Activated naive CD4-positive, alpha-beta T cell treated with anti-CD3 and anti-CD28 coated beads, Interleukin-2, amount 10 ng/mL, durations not matched to agents 7 days and 5 days (primary cell): Measurements from ENCODE around the gene AHCYL1.
"Not testable (repeated sequence)": the region's sequence is repeated elsewhere in the genome, so short reads cannot be mapped to it uniquely, and the experiment has no call there.

Experiments used
- CTCF ChIA-PET: fragments of 350-600 bp; sonication (Branson Sonifier 250); formaldehyde crosslinking; loops from one replicate; lab custom pipeline; 2021; ENCODE audit warnings: antibody characterized with exemption; lab: Charles Lee
- DNase-seq: peaks from one replicate; pipeline ENCODE4 v3.0.0-alpha.2; 2020
- H3K27ac Mint-ChIP-seq: one replicate; pipeline ENCODE4 v1.8.0; 2021; ENCODE audit warnings: mild to moderate bottlenecking, moderate library complexity, mixed read lengths
- H3K27me3 Mint-ChIP-seq: one replicate; pipeline ENCODE4 v1.8.0; 2021; ENCODE audit warnings: mild to moderate bottlenecking, mixed read lengths
- H3K36me3 Mint-ChIP-seq: one replicate; pipeline ENCODE4 v1.8.0; 2021; ENCODE audit warnings: mixed read lengths
- H3K4me1 Mint-ChIP-seq: one replicate; pipeline ENCODE4 v1.8.0; 2021; ENCODE audit warnings: mixed read lengths
- H3K4me3 Mint-ChIP-seq: one replicate; pipeline ENCODE4 v1.8.0; 2021; ENCODE audit warnings: mild to moderate bottlenecking, moderate library complexity, mixed read lengths
- H3K9me3 Mint-ChIP-seq: one replicate; pipeline ENCODE4 v1.8.0; 2021; ENCODE audit warnings: mixed read lengths

Gene AHCYL1

GRCh38 chr1:109984456-109985246, at the start of gene AHCYL1:
AHCYL1 (plus strand) TSS chr1:109984765; CDS start chr1:109985053, 288 bp downstream.
- H3K27me3 Mint-ChIP-seq, result peaks cover 19% of the 10 kb centered on the region
- no peaks in the 10 kb centered on the region for H3K9me3 Mint-ChIP-seq
- H3K36me3 Mint-ChIP-seq, result peaks cover 12% of the 10 kb centered on the region
- CTCF ChIA-PET, result interaction anchor here (0.6 to 13.6 kb wide), 58 partner anchors 9 to 444 kb away, joined by 3 to 613 read pairs (median 6); partner anchors contain the start of genes EPS8L3, GNAI3, GPR61 and GSTM2
- H3K27ac Mint-ChIP-seq, result peak within 1 kb of the TSS; percentile 93
- peak within 1 kb of the TSS; percentile 90 for H3K4me3 Mint-ChIP-seq
- peaks cover 32% of the 10 kb centered on the region for H3K4me1 Mint-ChIP-seq
- peak; percentile 100 for DNase-seq

- peaks cover 2% of the 10 kb centered on the region for H3K36me3 Mint-ChIP-seq
- H3K9me3 Mint-ChIP-seq, result peaks cover 15% of the 10 kb centered on the region
- H3K4me3 Mint-ChIP-seq, result no peak overlapping the region
- peaks cover 8% of the 10 kb centered on the region for H3K4me1 Mint-ChIP-seq
- CTCF ChIA-PET, result no interaction called here
- no peak for DNase-seq
- H3K27ac Mint-ChIP-seq, result no peak overlapping the region
- peaks cover 35% of the 10 kb centered on the region for H3K27me3 Mint-ChIP-seq
Observed at GRCh38 chr1:109935451-109935900, 49.1 kb upstream of the AHCYL1 start.

- Mint-ChIP-seq H3K27ac (no peak overlapping the region), H3K36me3 (peaks cover 2% of the 10 kb centered on the region), H3K27me3 (peaks cover 41% of the 10 kb centered on the region), H3K9me3 (peaks cover 15% of the 10 kb centered on the region), H3K4me1 (peaks cover 8% of the 10 kb centered on the region), H3K4me3 (no peak overlapping the region)
- CTCF ChIA-PET, result no interaction called here
- no peak for DNase-seq
Observed at GRCh38 chr1:109937738-109938137, 46.8 kb upstream of the AHCYL1 start.

GRCh38 chr1:109938556-109938955, 46.0 kb upstream of the AHCYL1 start:
- CTCF ChIA-PET, result no interaction called here
- Mint-ChIP-seq H3K9me3 (peaks cover 15% of the 10 kb centered on the region), H3K27me3 (peaks cover 43% of the 10 kb centered on the region), H3K27ac (no peak overlapping the region), H3K4me3 (no peak overlapping the region), H3K36me3 (peaks cover 2% of the 10 kb centered on the region), H3K4me1 (peaks cover 7% of the 10 kb centered on the region)
- DNase-seq, result no peak

GRCh38 chr1:109942434-109942833, 42.1 kb upstream of the AHCYL1 start:
- no peak overlapping the region for H3K27ac Mint-ChIP-seq
- no peak overlapping the region for H3K4me3 Mint-ChIP-seq
- CTCF ChIA-PET, result interaction anchor here (1.0 to 1.5 kb wide), 2 partner anchors 165 to 167 kb away, joined by 3 to 4 read pairs; no protein-coding TSS in a partner anchor
- no peak for DNase-seq
- H3K4me1 Mint-ChIP-seq, result peaks cover 4% of the 10 kb centered on the region
- no peaks in the 10 kb centered on the region for H3K36me3 Mint-ChIP-seq
- peaks cover 23% of the 10 kb centered on the region for H3K27me3 Mint-ChIP-seq
- H3K9me3 Mint-ChIP-seq, result peaks cover 8% of the 10 kb centered on the region

- Mint-ChIP-seq H3K9me3 (peaks cover 2% of the 10 kb centered on the region), H3K27ac (no peak overlapping the region), H3K4me1 (peaks cover 4% of the 10 kb centered on the region), H3K4me3 (no peak overlapping the region), H3K27me3 (peaks cover 18% of the 10 kb centered on the region), H3K36me3 (no peaks in the 10 kb centered on the region)
- CTCF ChIA-PET, result no interaction called here
- DNase-seq, result no peak
Observed at GRCh38 chr1:109944541-109944940, 40.0 kb upstream of the AHCYL1 start.

- peaks cover 4% of the 10 kb centered on the region for H3K4me1 Mint-ChIP-seq
- DNase-seq, result no peak
- CTCF ChIA-PET, result interaction anchor here (1.0 kb wide), 1 partner anchor 306 kb away, joined by 3 read pairs; no protein-coding TSS in a partner anchor
- peaks cover 2% of the 10 kb centered on the region for H3K9me3 Mint-ChIP-seq
- peaks cover 12% of the 10 kb centered on the region for H3K27me3 Mint-ChIP-seq
- H3K36me3 Mint-ChIP-seq, result no peaks in the 10 kb centered on the region
- H3K4me3 Mint-ChIP-seq, result no peak overlapping the region
- no peak overlapping the region for H3K27ac Mint-ChIP-seq
Observed at GRCh38 chr1:109946511-109946910, 38.1 kb upstream of the AHCYL1 start.

GRCh38 chr1:109947582-109948284, 36.8 kb upstream of the AHCYL1 start:
- Mint-ChIP-seq H3K27me3 (peaks cover 12% of the 10 kb centered on the region), H3K27ac (no peak overlapping the region), H3K4me3 (no peak overlapping the region), H3K4me1 (peaks cover 4% of the 10 kb centered on the region), H3K36me3 (no peaks in the 10 kb centered on the region), H3K9me3 (peaks cover 2% of the 10 kb centered on the region)
- CTCF ChIA-PET, result interaction anchor here (1.0 kb wide), 1 partner anchor 176 kb away, joined by 3 read pairs; no protein-coding TSS in a partner anchor
- DNase-seq, result no peak

- peaks cover 2% of the 10 kb centered on the region for H3K9me3 Mint-ChIP-seq
- peaks cover 4% of the 10 kb centered on the region for H3K4me1 Mint-ChIP-seq
- H3K4me3 Mint-ChIP-seq, result no peak overlapping the region
- peaks cover 12% of the 10 kb centered on the region for H3K27me3 Mint-ChIP-seq
- DNase-seq, result no peak
- H3K27ac Mint-ChIP-seq, result no peak overlapping the region
- CTCF ChIA-PET, result interaction anchor here (1.0 kb wide), 1 partner anchor 177 kb away, joined by 3 read pairs; no protein-coding TSS in a partner anchor
- no peaks in the 10 kb centered on the region for H3K36me3 Mint-ChIP-seq
Observed at GRCh38 chr1:109948285-109948630, 36.3 kb upstream of the AHCYL1 start.

GRCh38 chr1:109950038-109950437, 34.5 kb upstream of the AHCYL1 start:
- Mint-ChIP-seq H3K9me3 (peaks cover 1% of the 10 kb centered on the region), H3K4me3 (no peak overlapping the region), H3K27me3 (peaks cover 11% of the 10 kb centered on the region), H3K36me3 (no peaks in the 10 kb centered on the region), H3K27ac (no peak overlapping the region), H3K4me1 (no peaks in the 10 kb centered on the region)
- no peak for DNase-seq
- CTCF ChIA-PET, result interaction anchor here (0.9 kb wide), 1 partner anchor 9 kb away, joined by 3 read pairs; no protein-coding TSS in a partner anchor

GRCh38 chr1:109950509-109950908, 34.1 kb upstream of the AHCYL1 start:
- no peak for DNase-seq
- Mint-ChIP-seq H3K27ac (no peak overlapping the region), H3K36me3 (no peaks in the 10 kb centered on the region), H3K4me3 (no peak overlapping the region), H3K9me3 (no peaks in the 10 kb centered on the region), H3K27me3 (peaks cover 14% of the 10 kb centered on the region), H3K4me1 (no peaks in the 10 kb centered on the region)
- CTCF ChIA-PET, result interaction anchor here (0.9 kb wide), 1 partner anchor 9 kb away, joined by 3 read pairs; no protein-coding TSS in a partner anchor

GRCh38 chr1:109951501-109951900, 33.1 kb upstream of the AHCYL1 start:
- H3K36me3 Mint-ChIP-seq, H3K4me1 Mint-ChIP-seq, H3K9me3 Mint-ChIP-seq, H3K4me3 Mint-ChIP-seq, H3K27ac Mint-ChIP-seq, DNase-seq: not testable (repeated sequence)
- CTCF ChIA-PET, result interaction anchor here (1.6 kb wide), 1 partner anchor 174 kb away, joined by 4 read pairs; no protein-coding TSS in a partner anchor
- H3K27me3 Mint-ChIP-seq, result peaks cover 12% of the 10 kb centered on the region

GRCh38 chr1:109954041-109954512, 30.5 kb upstream of the AHCYL1 start:
- peaks cover 15% of the 10 kb centered on the region for H3K27me3 Mint-ChIP-seq
- no peak overlapping the region for H3K27ac Mint-ChIP-seq
- H3K36me3 Mint-ChIP-seq, result no peaks in the 10 kb centered on the region
- no peaks in the 10 kb centered on the region for H3K4me1 Mint-ChIP-seq
- CTCF ChIA-PET, result no interaction called here
- H3K4me3 Mint-ChIP-seq, result no peak overlapping the region
- no peak for DNase-seq
- no peaks in the 10 kb centered on the region for H3K9me3 Mint-ChIP-seq

- Mint-ChIP-seq H3K36me3 (no peaks in the 10 kb centered on the region), H3K27me3 (peaks cover 22% of the 10 kb centered on the region), H3K9me3 (no peaks in the 10 kb centered on the region), H3K4me3 (no peak overlapping the region), H3K27ac (no peak overlapping the region), H3K4me1 (no peaks in the 10 kb centered on the region)
- CTCF ChIA-PET, result interaction anchor here (1.2 to 1.4 kb wide), 3 partner anchors 9 to 169 kb away, joined by 3 to 5 read pairs (median 4); no protein-coding TSS in a partner anchor
- DNase-seq, result no peak
Observed at GRCh38 chr1:109959632-109959973, 25.0 kb upstream of the AHCYL1 start.
